Measurements from ENCODE around the gene RPL28.

GRCh38 chr19:55442372-55442961, 56.7 kb downstream of the RPL28 start:
- no peak for TF ChIP-seq CTCF (IDR thresholded peaks at IDR 0.05)
- TF ChIP-seq POLR2AphosphoS5 (IDR thresholded peaks at IDR 0.05; ENCODE audit: insufficient read depth in 1 of 2, low read depth in 1 of 2) = no peak

Data from vagina (tissue), 2 donors.